Rectal smooth muscle tissue (tissue), 1 donor: Measurements from ENCODE around the gene KLHL1.

Experiments used
- H3K27ac ChIP-seq: one replicate; pipeline ENCODE4 v1.7.0; 2013; ENCODE audit warnings: low read depth, low read length, inconsistent platforms
- H3K27me3 ChIP-seq: one replicate; pipeline ENCODE4 v1.7.0; 2013; ENCODE audit warnings: low read length; ENCODE audit not compliant: control insufficient read depth, insufficient read depth
- H3K36me3 ChIP-seq: one replicate; pipeline ENCODE4 v1.7.0; 2013; ENCODE audit warnings: low read length; ENCODE audit not compliant: control insufficient read depth, insufficient read depth
- H3K4me1 ChIP-seq: one replicate; pipeline ENCODE4 v1.7.0; 2013; ENCODE audit warnings: low read length; ENCODE audit not compliant: control insufficient read depth, insufficient read depth
- H3K4me3 ChIP-seq: one replicate; pipeline ENCODE4 v1.7.0; 2013; ENCODE audit warnings: low read length
- H3K9ac ChIP-seq: one replicate; pipeline ENCODE4 v1.7.0; 2013; ENCODE audit warnings: low read length

The KLHL1 gene

GRCh38 chr13:69817333-69817869, 290.9 kb downstream of the KLHL1 start:
- Histone ChIP-seq H3K36me3 (no peaks in the 10 kb centered on the region), H3K27me3 (no peaks in the 10 kb centered on the region), H3K27ac (no peak overlapping the region), H3K9ac (no peak overlapping the region), H3K4me3 (no peak overlapping the region), H3K4me1 (no peaks in the 10 kb centered on the region)

GRCh38 chr13:69809152-69809551, 299.1 kb downstream of the KLHL1 start:
- Histone ChIP-seq H3K9ac (no peak overlapping the region), H3K36me3 (no peaks in the 10 kb centered on the region), H3K4me1 (no peaks in the 10 kb centered on the region), H3K4me3 (no peak overlapping the region), H3K27me3 (no peaks in the 10 kb centered on the region), H3K27ac (no peak overlapping the region)

GRCh38 chr13:69796256-69796655, 312.0 kb downstream of the KLHL1 start:
- Histone ChIP-seq H3K4me3 (no peak overlapping the region), H3K4me1 (no peaks in the 10 kb centered on the region), H3K9ac (no peak overlapping the region), H3K36me3 (no peaks in the 10 kb centered on the region), H3K27me3 (no peaks in the 10 kb centered on the region), H3K27ac (no peak overlapping the region)

GRCh38 chr13:69793783-69794453, 314.3 kb downstream of the KLHL1 start:
- no peak overlapping the region for H3K27ac ChIP-seq
- H3K4me1 ChIP-seq = no peaks in the 10 kb centered on the region
- H3K36me3 ChIP-seq = no peaks in the 10 kb centered on the region

GRCh38 chr13:69776937-69777336, 331.3 kb downstream of the KLHL1 start:
- no peak overlapping the region for H3K9ac ChIP-seq
- H3K4me3 ChIP-seq = no peak overlapping the region
- H3K27me3 ChIP-seq = no peaks in the 10 kb centered on the region
- no peaks in the 10 kb centered on the region for H3K4me1 ChIP-seq
- no peak overlapping the region for H3K27ac ChIP-seq
- H3K36me3 ChIP-seq = no peaks in the 10 kb centered on the region

More at GRCh38 chr13:69793783-69794453, 314.3 kb downstream of the KLHL1 start:
- Histone ChIP-seq H3K4me3 (no peak overlapping the region), H3K9ac (no peak overlapping the region), H3K27me3 (no peaks in the 10 kb centered on the region)

GRCh38 chr13:69769608-69770007, 338.6 kb downstream of the KLHL1 start:
- no peaks in the 10 kb centered on the region for H3K4me1 ChIP-seq
- no peak overlapping the region for H3K27ac ChIP-seq
- H3K4me3 ChIP-seq = no peak overlapping the region
- no peaks in the 10 kb centered on the region for H3K36me3 ChIP-seq
- no peaks in the 10 kb centered on the region for H3K27me3 ChIP-seq
- H3K9ac ChIP-seq = no peak overlapping the region

GRCh38 chr13:69761581-69761980, 346.7 kb downstream of the KLHL1 start:
- Histone ChIP-seq H3K4me1 (no peaks in the 10 kb centered on the region), H3K4me3 (no peak overlapping the region), H3K9ac (no peak overlapping the region), H3K27me3 (no peaks in the 10 kb centered on the region), H3K36me3 (no peaks in the 10 kb centered on the region), H3K27ac (no peak overlapping the region)

- no peak overlapping the region for H3K9ac ChIP-seq
These were observed 353.2 kb downstream of the KLHL1 start for GRCh38 chr13:69755101-69755500.

GRCh38 chr13:69751259-69751658, 357.0 kb downstream of the KLHL1 start:
- H3K36me3 ChIP-seq = no peaks in the 10 kb centered on the region
- H3K27me3 ChIP-seq = no peaks in the 10 kb centered on the region
- no peak overlapping the region for H3K9ac ChIP-seq
- H3K4me1 ChIP-seq = no peaks in the 10 kb centered on the region
- H3K27ac ChIP-seq = no peak overlapping the region
- H3K4me3 ChIP-seq = no peak overlapping the region

More at GRCh38 chr13:69755101-69755500, 353.2 kb downstream of the KLHL1 start:
- Histone ChIP-seq H3K4me3 (no peak overlapping the region), H3K27ac (no peak overlapping the region), H3K27me3 (no peaks in the 10 kb centered on the region), H3K4me1 (no peaks in the 10 kb centered on the region), H3K36me3 (no peaks in the 10 kb centered on the region)

GRCh38 chr13:69737129-69737935, 370.9 kb downstream of the KLHL1 start:
- Histone ChIP-seq H3K27me3 (no peaks in the 10 kb centered on the region), H3K4me3 (no peak overlapping the region), H3K36me3 (no peaks in the 10 kb centered on the region), H3K9ac (no peak overlapping the region), H3K4me1 (no peaks in the 10 kb centered on the region), H3K27ac (no peak overlapping the region)

GRCh38 chr13:69721631-69722030, 386.6 kb downstream of the KLHL1 start:
- Histone ChIP-seq H3K27me3 (no peaks in the 10 kb centered on the region), H3K27ac (no peak overlapping the region), H3K9ac (no peak overlapping the region), H3K4me3 (no peak overlapping the region), H3K36me3 (no peaks in the 10 kb centered on the region), H3K4me1 (no peaks in the 10 kb centered on the region)

GRCh38 chr13:69720278-69720983, 387.8 kb downstream of the KLHL1 start:
- Histone ChIP-seq H3K9ac (no peak overlapping the region), H3K4me3 (no peak overlapping the region), H3K36me3 (no peaks in the 10 kb centered on the region), H3K27me3 (no peaks in the 10 kb centered on the region), H3K4me1 (no peaks in the 10 kb centered on the region), H3K27ac (no peak overlapping the region)
